ENCODE measurements around the gene ATP8B3. TPM values are rescaled to one million over a fixed set of nuclear protein-coding genes. Genes with fewer than 3 reads are reported as not detected.

The ATP8B3 gene
- total RNA-seq, 1 donor from 2014 or later, result 0.41 TPM

GRCh38 chr19:1757468-1758230 lies 54.4 kb downstream of the ATP8B3 start:
- no peak for DNase-seq
- peaks cover 26% of the 10 kb centered on the region for H3K4me1 ChIP-seq
- no peaks in the 10 kb centered on the region for H3K9me3 ChIP-seq (replicated peaks)
- H3K36me3 ChIP-seq, result no peaks in the 10 kb centered on the region
- no peak for TF ChIP-seq CTCF (IDR thresholded peaks at IDR 0.05; ENCODE audit: borderline replicate concordance)
- H3K27me3 ChIP-seq (ENCODE audit: low read depth), result peaks cover 95% of the 10 kb centered on the region
- intact Hi-C loops (cut with micrococcal nuclease), result no loop called here
- no peak overlapping the region for H3K27ac ChIP-seq (replicated peaks)
- H3K4me3 ChIP-seq, result no peak overlapping the region

- peaks cover 95% of the 10 kb centered on the region for H3K27me3 ChIP-seq (ENCODE audit: low read depth)
- no peak for TF ChIP-seq CTCF (IDR thresholded peaks at IDR 0.05; ENCODE audit: borderline replicate concordance)
- no peaks in the 10 kb centered on the region for H3K9me3 ChIP-seq (replicated peaks)
- H3K4me3 ChIP-seq, result no peak overlapping the region
- H3K4me1 ChIP-seq, result peaks cover 26% of the 10 kb centered on the region
- DNase-seq, result no peak
- intact Hi-C loops (cut with micrococcal nuclease), result no loop called here
- H3K36me3 ChIP-seq, result no peaks in the 10 kb centered on the region
- H3K27ac ChIP-seq (replicated peaks), result no peak overlapping the region
These were observed 55.2 kb downstream of the ATP8B3 start for GRCh38 chr19:1756705-1757465.

GRCh38 chr19:1756264-1756663 lies 55.8 kb downstream of the ATP8B3 start:
- no peak overlapping the region for H3K4me3 ChIP-seq
- no peak for DNase-seq
- intact Hi-C loops (cut with micrococcal nuclease), result no loop called here
- H3K27me3 ChIP-seq (ENCODE audit: low read depth), result peaks cover 95% of the 10 kb centered on the region
- H3K27ac ChIP-seq (replicated peaks), result no peak overlapping the region
- H3K4me1 ChIP-seq, result peaks cover 26% of the 10 kb centered on the region
- TF ChIP-seq CTCF (IDR thresholded peaks at IDR 0.05; ENCODE audit: borderline replicate concordance), result no peak
- H3K36me3 ChIP-seq, result no peaks in the 10 kb centered on the region
- H3K9me3 ChIP-seq (replicated peaks), result no peaks in the 10 kb centered on the region

GRCh38 chr19:1755467-1756171 lies 56.5 kb downstream of the ATP8B3 start:
- no peak for DNase-seq
- Histone ChIP-seq H3K4me1 (peaks cover 26% of the 10 kb centered on the region), H3K27ac (replicated peaks) (no peak overlapping the region)

More at GRCh38 chr19:1755467-1756171, 56.5 kb downstream of the ATP8B3 start:
- TF ChIP-seq CTCF (IDR thresholded peaks at IDR 0.05; ENCODE audit: borderline replicate concordance), result no peak
- Histone ChIP-seq H3K4me3 (no peak overlapping the region), H3K36me3 (no peaks in the 10 kb centered on the region), H3K27me3 (ENCODE audit: low read depth) (peaks cover 95% of the 10 kb centered on the region), H3K9me3 (replicated peaks) (no peaks in the 10 kb centered on the region)
- intact Hi-C loops (cut with micrococcal nuclease), result no loop called here
